GM18907 (cell line): ENCODE results near the gene ZCCHC8.
"Not testable (repeated sequence)": the region's sequence is repeated elsewhere in the genome, so short reads cannot be mapped to it uniquely, and the experiment has no call there.

Experiments used
- ATAC-seq: cut with Tn5 transposase; IDR thresholded peaks from one replicate; pipeline ENCODE4 v1.9.1; 2021; ENCODE audit warnings: mild to moderate bottlenecking, moderate library complexity; ENCODE audit not compliant: unreplicated experiment

ZCCHC8 gene

DNA sequence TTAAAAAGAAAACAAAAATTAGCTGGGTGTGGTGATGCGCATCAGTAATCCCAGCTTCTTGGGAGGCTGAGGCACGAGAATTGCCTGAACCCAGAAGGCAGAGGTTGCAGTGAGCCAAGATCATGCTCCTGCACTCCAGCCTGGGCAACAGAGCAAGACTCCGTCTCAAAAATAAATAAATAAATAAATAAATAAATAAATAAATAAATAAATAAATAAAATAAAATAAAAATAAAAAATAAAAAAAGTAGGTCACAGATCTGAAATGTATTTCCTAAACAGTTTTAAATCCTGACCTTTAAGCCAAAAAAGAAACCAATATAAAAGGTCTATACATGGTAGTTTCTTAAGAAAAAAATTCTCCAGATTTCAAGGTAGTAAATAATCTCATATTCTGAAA is 12.3 kb upstream of the ZCCHC8 start:
- not testable (repeated sequence) for ATAC-seq

DNA sequence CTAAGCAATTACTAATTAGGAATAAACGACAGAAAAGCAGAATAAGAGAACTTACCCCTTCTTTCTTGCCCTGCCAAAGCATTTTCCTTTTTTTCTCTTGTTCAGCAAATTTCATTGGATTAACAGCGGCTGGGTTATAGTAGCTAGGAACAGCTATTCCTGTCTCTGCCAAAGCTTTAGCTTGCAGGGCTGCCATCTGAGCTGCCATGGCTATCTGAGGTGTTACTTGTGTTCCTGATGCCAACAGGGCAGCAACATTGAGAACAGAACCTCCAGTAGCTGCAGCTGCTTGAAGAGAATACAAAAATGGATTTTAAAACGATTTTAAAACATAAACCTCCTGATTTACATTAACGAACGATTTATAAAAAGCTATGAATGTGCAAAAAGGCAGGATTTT is 7.4 kb upstream of the ZCCHC8 start:
- ATAC-seq = no peak

DNA sequence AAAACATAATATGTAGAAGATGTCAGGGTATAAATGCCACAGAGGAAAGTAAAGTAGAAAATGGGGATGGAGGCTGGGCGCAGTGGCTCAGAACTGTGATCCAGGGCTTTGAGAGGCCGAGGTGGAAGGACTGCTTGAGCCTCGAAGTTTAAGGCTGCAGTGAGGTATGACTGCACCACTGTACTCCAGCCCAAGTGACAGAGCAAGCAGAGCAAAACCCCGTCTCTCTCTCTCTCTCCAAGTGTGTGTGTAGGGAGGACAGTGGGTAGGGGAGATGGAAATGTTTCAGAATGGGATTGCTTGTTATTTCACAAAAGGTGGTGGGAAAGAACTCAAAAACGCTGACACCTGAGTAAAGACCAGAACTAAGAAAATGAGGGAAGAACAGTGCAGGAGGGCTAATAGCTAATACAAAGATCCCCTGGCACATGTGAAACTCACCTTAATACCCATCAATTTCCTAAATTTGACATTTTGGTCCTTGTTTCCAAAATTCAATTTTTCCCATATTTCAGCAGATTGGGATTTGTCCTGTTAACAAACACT is 5.7 kb upstream of the ZCCHC8 start:
- ATAC-seq = no peak

DNA sequence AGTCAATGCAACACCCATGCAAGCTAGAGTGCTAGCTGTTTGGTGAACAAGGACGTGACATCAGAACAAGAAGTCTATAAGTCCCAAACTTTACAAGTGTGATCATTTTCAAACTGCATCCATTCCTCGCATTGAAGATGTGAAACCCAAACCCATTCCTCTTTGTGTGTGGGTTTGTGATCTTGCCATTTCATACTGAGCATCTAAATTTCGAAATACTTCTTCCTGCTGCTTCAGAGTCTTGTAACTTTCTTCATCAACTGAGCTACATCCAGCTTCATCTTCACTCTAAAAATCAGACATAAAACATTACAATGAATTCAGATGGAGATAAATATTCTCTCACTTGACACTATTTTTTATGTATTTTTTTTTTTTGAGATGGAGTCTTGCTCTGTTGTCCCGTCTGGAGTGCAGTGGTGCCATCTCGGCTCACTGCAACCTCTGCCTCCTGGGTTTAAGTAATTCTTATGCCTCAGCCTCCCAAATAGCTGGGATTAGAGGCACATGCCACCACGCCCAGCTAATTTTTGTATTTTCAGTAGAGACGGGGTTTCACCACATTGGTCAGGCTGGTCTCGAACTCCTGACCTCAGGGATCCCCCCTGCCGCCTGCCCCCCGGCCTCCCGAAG is 4.8 kb upstream of the ZCCHC8 start:
- no peak for ATAC-seq

DNA sequence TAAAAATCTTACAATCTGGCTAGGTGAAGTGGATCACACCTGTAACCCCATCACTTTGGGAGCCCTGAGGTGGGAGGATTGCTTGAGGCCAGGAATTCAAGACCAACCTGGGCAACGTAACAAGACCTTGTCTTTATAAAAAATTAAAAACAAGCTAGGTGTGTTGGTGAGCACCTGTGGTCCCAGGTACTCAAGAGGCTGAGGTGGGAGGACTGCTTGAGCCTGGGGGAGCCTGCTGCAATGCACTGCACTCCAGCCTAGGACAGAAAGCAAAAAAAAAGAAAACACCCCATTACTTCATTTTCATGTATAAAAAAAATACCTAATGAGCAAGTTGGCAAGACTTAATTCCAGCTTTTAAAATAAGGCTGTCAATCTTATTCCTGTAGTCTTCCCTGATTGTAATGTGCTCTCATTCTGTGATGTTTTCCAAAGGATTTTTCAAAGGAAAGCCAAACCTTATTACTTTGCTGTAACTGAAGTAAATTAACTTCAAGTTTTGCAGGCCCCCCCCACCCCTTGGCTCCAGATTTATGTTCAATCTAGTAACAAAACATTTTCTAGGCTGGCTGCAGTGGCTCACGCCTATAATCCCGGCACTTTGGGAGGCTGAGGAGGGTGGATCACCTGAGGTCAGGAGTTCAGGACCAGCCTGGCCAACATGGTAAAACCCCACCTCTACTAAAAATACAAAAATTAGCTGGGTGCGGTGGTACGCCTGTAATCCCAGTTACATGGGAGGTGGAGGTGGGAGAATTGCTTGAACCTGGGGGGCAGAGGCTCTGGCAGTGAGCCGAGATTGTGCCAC is 3.3 kb upstream of the ZCCHC8 start:
- ATAC-seq = no peak

- no peak for ATAC-seq
These were observed 2.5 kb upstream of the ZCCHC8 start for GRCh38 chr12:122503147-122503751.

DNA sequence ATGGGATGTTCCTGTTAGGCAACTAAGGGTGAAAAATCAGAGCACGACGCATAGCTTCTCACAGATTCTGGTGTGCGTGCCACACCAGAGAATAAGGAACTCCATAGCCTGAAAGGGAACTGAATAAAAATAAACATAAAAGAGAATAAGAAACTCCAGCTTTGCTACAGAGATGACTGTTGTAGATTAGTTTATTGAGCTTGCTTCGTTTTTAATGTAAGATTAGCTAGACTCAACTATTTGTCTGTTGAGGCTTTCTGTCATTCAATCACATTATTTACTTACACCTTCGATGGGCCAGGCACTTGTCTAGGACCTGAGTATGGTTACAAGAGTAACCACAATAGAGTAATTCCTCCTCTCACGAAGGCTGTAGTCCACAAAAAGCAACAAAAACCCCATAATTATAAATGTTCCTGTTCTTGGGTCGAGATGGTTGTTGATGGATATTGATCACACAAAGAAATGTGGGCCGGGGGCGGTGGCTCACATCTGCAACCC is 807 bp upstream of the ZCCHC8 start:
- no peak for ATAC-seq

DNA sequence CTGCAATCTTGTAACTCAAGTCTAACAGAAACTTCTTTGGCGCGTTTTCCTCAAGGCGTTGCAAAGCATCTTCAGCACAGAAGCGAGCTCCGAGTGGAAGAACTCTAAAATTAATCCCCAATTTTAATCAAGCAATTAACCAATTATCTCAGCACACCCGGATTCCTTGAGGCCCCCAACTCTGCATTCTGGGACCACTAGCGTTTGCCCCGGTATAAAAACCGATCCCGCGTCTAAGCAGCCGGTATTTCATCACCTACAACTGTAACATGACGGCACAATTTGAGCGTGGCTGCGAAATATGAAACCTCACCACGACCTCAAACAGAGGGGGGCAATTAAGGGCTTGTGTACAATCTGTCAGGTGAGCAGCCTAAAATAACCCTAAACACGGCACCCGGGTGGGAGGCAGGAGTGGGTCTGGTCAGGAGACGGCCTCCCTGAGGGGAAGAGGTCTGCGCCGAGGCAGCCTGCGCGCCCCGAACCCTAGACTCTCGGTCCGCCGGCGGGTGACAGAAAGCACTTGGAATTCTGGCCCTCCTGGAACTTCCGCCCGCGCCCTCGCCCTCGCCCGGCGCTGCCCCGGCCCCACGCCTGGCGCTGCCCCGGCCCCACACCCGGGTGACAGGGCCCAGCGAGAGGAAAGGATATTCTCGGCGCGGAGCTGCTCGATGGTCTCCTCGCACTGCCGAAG is 594 bp downstream of the ZCCHC8 start:
- ATAC-seq = peak; percentile 27

GRCh38 chr12:122495258-122495657 is 5.5 kb downstream of the ZCCHC8 start:
- ATAC-seq = no peak

DNA sequence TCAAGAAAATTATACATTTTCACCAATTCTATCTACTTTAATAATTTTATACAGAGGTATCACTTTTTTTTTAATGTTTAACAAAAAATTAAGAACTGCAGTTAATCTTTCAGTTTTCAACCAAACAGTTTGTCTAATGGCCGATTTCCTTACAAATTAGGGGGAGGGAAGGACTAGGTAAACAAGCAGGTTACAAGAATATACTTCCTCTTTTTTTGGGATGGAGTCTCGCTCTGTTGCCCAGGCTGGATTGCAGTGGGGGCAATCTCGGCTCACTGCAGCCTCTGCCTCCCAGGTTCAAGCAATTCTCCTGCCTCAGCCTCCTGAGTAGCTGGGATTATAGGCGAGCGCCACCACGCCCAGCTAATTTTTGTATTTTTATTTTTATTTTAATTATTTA is 7.5 kb downstream of the ZCCHC8 start:
- not testable (repeated sequence) for ATAC-seq

DNA sequence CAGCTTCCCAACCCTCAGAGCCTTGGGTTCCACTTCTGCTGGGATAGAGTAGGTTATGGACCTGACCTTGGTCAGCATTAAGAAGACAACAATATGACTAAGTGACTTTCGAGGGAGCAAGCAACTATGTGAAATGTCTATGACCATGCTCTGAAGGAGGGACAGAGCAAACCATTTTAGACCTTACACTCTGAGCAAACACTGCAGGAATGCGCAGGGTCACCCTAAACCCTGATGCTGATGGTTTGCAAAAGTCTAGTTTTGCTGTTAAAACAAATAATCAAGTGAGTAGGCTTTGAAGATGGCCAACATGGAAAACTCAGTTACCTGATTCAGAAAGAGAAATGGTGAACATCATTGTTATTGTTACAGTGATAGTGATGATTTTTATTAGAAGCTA is 8.7 kb downstream of the ZCCHC8 start:
- no peak for ATAC-seq

DNA sequence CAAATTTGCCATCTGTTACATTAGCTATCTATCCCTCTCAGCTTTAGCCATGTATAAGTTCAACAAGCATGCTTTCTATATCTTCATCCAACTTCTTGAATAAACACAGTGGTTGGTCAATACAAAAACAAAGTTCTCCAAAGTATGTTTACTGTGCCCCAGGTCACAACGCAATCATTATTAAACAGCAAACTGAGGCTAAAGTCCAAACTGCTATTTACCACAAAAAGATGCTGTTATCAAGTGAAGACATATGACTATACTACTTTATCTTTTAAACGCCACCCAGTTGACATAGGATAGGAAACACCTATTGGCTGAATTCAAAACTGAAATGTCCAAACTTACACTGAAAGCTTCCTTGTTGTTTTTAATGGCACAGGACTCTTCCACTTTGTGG is 11.7 kb downstream of the ZCCHC8 start:
- no peak for ATAC-seq

GRCh38 chr12:122487807-122488206 is 12.9 kb downstream of the ZCCHC8 start:
- ATAC-seq = not testable (repeated sequence)

- no peak for ATAC-seq
These were observed 13.8 kb downstream of the ZCCHC8 start for GRCh38 chr12:122486805-122487426.

GRCh38 chr12:122486360-122486759 is 14.4 kb downstream of the ZCCHC8 start:
- ATAC-seq = not testable (repeated sequence)

DNA sequence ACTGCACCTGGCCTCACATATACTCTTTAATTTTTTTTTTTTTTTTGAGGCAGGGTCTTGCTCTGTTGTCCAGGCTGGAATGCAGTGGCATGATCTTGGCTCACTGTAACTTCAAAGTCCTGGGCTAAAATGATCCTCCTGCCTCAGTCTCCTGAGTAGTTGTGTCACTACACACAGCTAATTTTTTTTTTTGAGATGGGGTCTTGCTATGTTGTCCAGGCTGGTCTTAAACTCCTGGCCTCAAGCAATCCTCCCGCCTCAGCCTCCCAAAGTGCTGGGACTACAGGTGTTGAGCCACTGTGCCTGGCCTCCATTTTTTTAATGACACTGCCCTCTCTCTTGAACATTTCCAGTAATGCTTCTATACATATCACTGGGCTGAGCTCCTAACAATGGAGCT is 16.3 kb downstream of the ZCCHC8 start:
- not testable (repeated sequence) for ATAC-seq

- no peak for ATAC-seq
These were observed 16.8 kb downstream of the ZCCHC8 start for GRCh38 chr12:122483969-122484368.

DNA sequence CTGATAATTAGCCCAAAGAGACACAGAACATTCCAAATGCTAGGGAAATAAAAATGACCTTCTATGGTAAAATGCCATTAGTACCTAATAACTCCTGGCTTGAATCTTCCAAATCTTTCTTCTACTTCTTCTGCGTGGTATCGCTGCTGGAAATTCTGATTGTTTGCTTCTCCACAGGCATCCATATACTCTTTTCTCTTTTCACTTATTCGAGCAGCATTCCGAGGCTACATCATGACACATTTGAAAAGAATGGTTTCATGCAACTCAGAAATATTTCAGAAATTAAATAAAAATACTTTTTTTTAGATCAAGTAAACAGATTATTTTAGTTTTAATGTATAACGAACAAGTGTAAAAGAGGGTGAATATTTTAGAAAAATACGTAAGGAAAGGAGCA is 18.9 kb downstream of the ZCCHC8 start:
- ATAC-seq = no peak

DNA sequence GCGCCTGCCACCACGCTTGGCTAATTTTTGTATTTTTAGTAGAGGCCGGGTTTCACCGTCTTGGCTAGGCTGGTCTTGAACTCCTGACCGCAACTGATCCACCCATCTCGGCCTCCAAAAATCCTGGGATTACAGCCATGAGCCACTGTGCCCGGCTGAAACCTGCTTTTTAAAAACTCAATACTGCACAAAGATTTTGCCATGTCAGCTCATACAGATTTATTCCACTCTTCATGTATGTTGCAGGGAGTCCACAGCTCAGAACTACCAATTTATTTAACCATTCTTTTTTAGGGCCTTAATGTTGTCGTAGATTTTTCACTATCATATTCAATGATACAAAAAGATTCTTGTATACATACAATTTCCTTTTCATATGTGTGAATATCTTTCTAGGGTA is 20.0 kb downstream of the ZCCHC8 start:
- no peak for ATAC-seq

- no peak for ATAC-seq
These were observed 26.4 kb downstream of the ZCCHC8 start for GRCh38 chr12:122474324-122474716.
